Endothelial cell of umbilical vein (primary cell): ENCODE data around the gene MCF2.

Experiments
- CTCF ChIP-seq, 2 donors: IDR thresholded peaks; 1 replicate in 1 of 2; 2 replicates in 1 of 2; pipeline ENCODE4 v1.5.1; 2011; ENCODE audit warnings: low read length in 2 of 2, mild to moderate bottlenecking in 2 of 2, moderate library complexity in 2 of 2, control low read depth in 1 of 2, inconsistent platforms in 1 of 2, low read depth in 1 of 2; ENCODE audit not compliant: insufficient read depth in 1 of 2; ENCODE audit errors: extremely low read depth in 1 of 2
- FOS ChIP-seq: IDR thresholded peaks from 2 replicates; pipeline ENCODE4 v1.6.1; 2011; ENCODE audit warnings: mild to moderate bottlenecking, low read length, moderate library complexity, borderline replicate concordance; ENCODE audit not compliant: insufficient read depth
- GATA2 ChIP-seq: IDR thresholded peaks from 2 replicates; pipeline ENCODE4 v1.7.0; 2011; ENCODE audit warnings: low read depth, mild to moderate bottlenecking, moderate library complexity, mixed read lengths, low read length; ENCODE audit not compliant: insufficient read length, insufficient read depth
- JUN ChIP-seq: IDR thresholded peaks from 2 replicates; pipeline ENCODE4 v1.6.1; 2011; ENCODE audit warnings: borderline replicate concordance, low read depth; ENCODE audit not compliant: insufficient read length, insufficient read depth
- MAX ChIP-seq: IDR thresholded peaks from 2 replicates; pipeline ENCODE4 v1.6.1; 2011; ENCODE audit not compliant: insufficient read depth, insufficient read length
- MYC ChIP-seq: IDR thresholded peaks from one replicate; pipeline ENCODE4 v1.6.1; 2011; ENCODE audit warnings: mild to moderate bottlenecking, low read depth, low read length
- POLR2A ChIP-seq: IDR thresholded peaks from 2 replicates; pipeline ENCODE4 v1.6.1; 2012; ENCODE audit warnings: low read depth, mild to moderate bottlenecking, control low read depth, low read length

- TF ChIP-seq CTCF (IDR thresholded peaks at IDR 0.05; ENCODE audit: extremely low read depth in 1 of 2, insufficient read depth in 1 of 2, low read depth in 1 of 2, low read length in 2 of 2) (no peak), POLR2A (no peak), MYC (no peak), FOS (no peak), JUN (no peak), MAX (no peak), GATA2 (no peak)
These were observed 174.5 kb downstream of the MCF2 start for GRCh38 chrX:139533444-139533843.
